Gastrocnemius medialis (tissue), 4 donors: ENCODE data around the gene ZNF438.

Experiments
- CTCF ChIP-seq, 5 experiments: fragments of 450-650 bp in 3 of 5; fragments of 200-600 bp in 2 of 5; sonication (generic) in 2 of 5; IDR thresholded peaks in 4 of 5; conservative IDR thresholded peaks in 1 of 5; 1 replicate in 4 of 5; 2 replicates in 1 of 5; pipeline ENCODE4 v1.5.1; 2016 to 2019; ENCODE audit warnings: antibody characterized with exemption in 5 of 5, mild to moderate bottlenecking in 3 of 5, moderate library complexity in 3 of 5
- POLR2A ChIP-seq, 2 donors: fragments of 450-650 bp; IDR thresholded peaks; one replicate each; pipeline ENCODE4 v1.6.1; 2017; ENCODE audit warnings: antibody characterized with exemption in 2 of 2, mild to moderate bottlenecking in 2 of 2, moderate library complexity in 2 of 2

GRCh38 chr10:31001740-31002139, 29.9 kb downstream of the ZNF438 start:
- TF ChIP-seq CTCF (IDR thresholded peaks at IDR 0.05 in 4 of 5, conservative IDR thresholded peaks at IDR 0.05 in 1 of 5) (no peak), POLR2A (IDR thresholded peaks at IDR 0.05) (no peak)
